K562 (cell line): ENCODE data around the gene CARD11. TPM values are rescaled to one million over a fixed set of nuclear protein-coding genes. Genes with fewer than 3 reads are reported as not detected.

Experiments
- ATAC-seq: fragments of 200-7000 bp; cut with Tn5 transposase; 3 replicates; pipeline ENCODE4 v1.9.1; 2020; ENCODE audit warnings: moderate library complexity
- BruUV-seq: library from RNA; stranded (reverse); fragments of 400-500 nt; replicated peaks from 2 replicates; lab custom pipeline; 2021; lab: Mats Ljungman, UMichigan
- CTCF ChIA-PET: fragments of 300-600 bp; formaldehyde crosslinking; extraction: SDS; loops from one replicate; lab custom pipeline; 2021; ENCODE audit warnings: low intra/inter-chr PET ratio; lab: Yijun Ruan, JAX
- POLR2A ChIA-PET: fragments of 300-600, 350-650 bp; sonication (Branson Sonifier 250); formaldehyde crosslinking; extraction: SDS; loops from one replicate; lab custom pipeline; 2021; ENCODE audit warnings: antibody characterized with exemption, inconsistent platforms; lab: Yijun Ruan, JAX
- DNase-seq, 4 experiments: peaks; one replicate each; pipeline versions ENCODE4 v3.0.0 to v3.0.0-alpha.2; 2011 to 2018; ENCODE audit warnings: low spot score in 3 of 4, mixed read lengths in 3 of 4; ENCODE audit errors: extremely low read depth in 1 of 4
- FAIRE-seq: peaks from 2 replicates; lab custom pipeline; 2011; peaks lifted over from hg19 to GRCh38; lab: Jason Lieb, UNC
- H2AFZ ChIP-seq: 2 replicates; pipeline ENCODE4 v1.6.0; 2011; ENCODE audit warnings: low read depth, low read length, control low read depth, inconsistent platforms
- H3K27ac ChIP-seq: fragments of 200-600 bp; 3 replicates; pipeline ENCODE4 v1.8.0; 2011; ENCODE audit warnings: low read depth, mild to moderate bottlenecking, control low read depth, inconsistent platforms, low read length, moderate library complexity, mixed read lengths; ENCODE audit errors: extremely low read depth
- H3K27me3 ChIP-seq, 2 experiments: fragments of 300-600 bp in 1 of 2; 2 replicates in 1 of 2; 3 replicates in 1 of 2; pipeline versions ENCODE4 v1.6.0 to v1.8.0; 2011; ENCODE audit warnings: inconsistent platforms in 2 of 2, low read length in 2 of 2, mild to moderate bottlenecking in 1 of 2, mixed read lengths in 1 of 2, moderate library complexity in 1 of 2; ENCODE audit not compliant: control insufficient read depth in 2 of 2, insufficient read depth in 2 of 2
- H3K36me3 ChIP-seq: fragments of 300-600 bp; 3 replicates; pipeline ENCODE4 v1.8.0; 2011; ENCODE audit warnings: mild to moderate bottlenecking, low read length, inconsistent platforms; ENCODE audit not compliant: control insufficient read depth, insufficient read depth
- H3K4me1 ChIP-seq, 2 experiments: fragments of 200-600 bp in 1 of 2; replicated peaks in 1 of 2; 2 replicates in 1 of 2; 3 replicates in 1 of 2; pipeline versions ENCODE4 v1.5.1 to v1.8.0; 2011; ENCODE audit warnings: inconsistent platforms in 2 of 2, low read length in 2 of 2, mild to moderate bottlenecking in 1 of 2, mixed read lengths in 1 of 2, moderate library complexity in 1 of 2; ENCODE audit not compliant: control insufficient read depth in 2 of 2, insufficient read depth in 2 of 2
- H3K4me2 ChIP-seq: 2 replicates; pipeline ENCODE4 v1.6.1; 2011; ENCODE audit warnings: low read length, control low read depth, inconsistent platforms, mixed read lengths; ENCODE audit not compliant: insufficient read depth
- H3K4me3 ChIP-seq: fragments of 200-600 bp; sonication (generic), shearing (Covaris generic); 2 replicates; pipeline ENCODE4 v1.5.1; 2016; ENCODE audit warnings: control low read depth, inconsistent platforms
- H3K79me2 ChIP-seq: fragments of 200-600 bp; 3 replicates; pipeline ENCODE4 v1.8.0; 2011; ENCODE audit warnings: low read length, inconsistent platforms; ENCODE audit not compliant: control insufficient read depth, insufficient read depth
- H3K9ac ChIP-seq, 2 experiments: 2 replicates each; pipeline versions ENCODE4 v1.6.0 to v1.6.1; 2011; ENCODE audit warnings: low read depth in 2 of 2, low read length in 2 of 2, control low read depth in 1 of 2, inconsistent platforms in 1 of 2, mild to moderate bottlenecking in 1 of 2, mixed read lengths in 1 of 2; ENCODE audit not compliant: insufficient read depth in 1 of 2
- H3K9me1 ChIP-seq: one replicate; pipeline ENCODE4 v1.6.0; 2011; ENCODE audit warnings: inconsistent platforms, mild to moderate bottlenecking, low read length, moderate library complexity; ENCODE audit not compliant: control insufficient read depth, insufficient read depth
- H3K9me3 ChIP-seq: replicated peaks from 2 replicates; pipeline ENCODE4 v1.5.1; 2011; ENCODE audit warnings: low read depth, low read length, inconsistent platforms; ENCODE audit not compliant: control insufficient read depth, insufficient read depth
- H4K20me1 ChIP-seq: replicated peaks from 2 replicates; pipeline ENCODE4 v1.6.1; 2011; ENCODE audit warnings: low read length, inconsistent platforms, mixed read lengths; ENCODE audit not compliant: control insufficient read depth, insufficient read depth
- BRD4 ChIP-seq: fragments of 200-600 bp; sonication (generic); IDR thresholded peaks from 2 replicates; pipeline ENCODE4 v1.6.1; 2017; ENCODE audit warnings: inconsistent platforms
- CEBPG ChIP-seq, 3 experiments: fragments of 200-800 bp in 1 of 3; sonication (Bioruptor generic) in 1 of 3; sonication (generic) in 1 of 3; formaldehyde crosslinking in 1 of 3; IDR thresholded peaks in 2 of 3; conservative IDR thresholded peaks in 1 of 3; 2 replicates each; pipeline versions ENCODE4 v1.6.1 to v1.8.0; 2016 to 2022; ENCODE audit warnings: missing compliant biosample characterization in 2 of 3, missing genetic modification characterization in 2 of 3, mild to moderate bottlenecking in 1 of 3, missing genetic modification reagents in 1 of 3
- ELF1 ChIP-seq: fragments of 200-800 bp; sonication (Bioruptor generic); IDR thresholded peaks from 2 replicates; pipeline ENCODE4 v1.6.1; 2016; ENCODE audit warnings: missing genetic modification characterization, missing compliant biosample characterization
- FOSL1 ChIP-seq: fragments of 200-800 bp; sonication (Bioruptor generic); conservative IDR thresholded peaks from 2 replicates; pipeline ENCODE4 v1.6.1; 2016; ENCODE audit warnings: missing genetic modification characterization, missing compliant biosample characterization
- JUND ChIP-seq, 2 experiments: IDR thresholded peaks; 2 replicates in 1 of 2; 3 replicates in 1 of 2; pipeline ENCODE4 v1.6.1; 2011; ENCODE audit warnings: borderline replicate concordance in 2 of 2, low read depth in 2 of 2, low read length in 2 of 2, improper control_type of control experiment in 1 of 2, missing biosample characterization in 1 of 2, missing genetic modification characterization in 1 of 2, missing genetic modification reagents in 1 of 2
- LARP7 ChIP-seq: fragments of 450-650 bp; IDR thresholded peaks from 2 replicates; pipeline ENCODE4 v1.6.1; 2016
- SMAD1 ChIP-seq: fragments of 150-350 bp; IDR thresholded peaks from 2 replicates; pipeline ENCODE4 v1.6.1; 2014; ENCODE audit warnings: low read length, low read depth; ENCODE audit not compliant: partially characterized antibody
- TARDBP ChIP-seq: fragments of 450-650 bp; IDR thresholded peaks from 2 replicates; pipeline ENCODE4 v1.6.1; 2016
- ZNF3 ChIP-seq: fragments of 250-450 bp; sonication (Bioruptor Pico); IDR thresholded peaks from 2 replicates; pipeline ENCODE4 v1.5.0; 2021; ENCODE audit warnings: mild to moderate bottlenecking, moderate library complexity
- ZNF436 ChIP-seq: fragments of 250-450, 450-650 bp; sonication (Bioruptor Pico); formaldehyde crosslinking; IDR thresholded peaks from 2 replicates; pipeline ENCODE4 v1.7.0; 2020; ENCODE audit warnings: mild to moderate bottlenecking
- ZNF79 ChIP-seq: fragments of 250-450 bp; sonication (Bioruptor Pico); IDR thresholded peaks from 2 replicates; pipeline ENCODE4 v1.4.0; 2020; ENCODE audit warnings: low read depth, mild to moderate bottlenecking, moderate library complexity
- ZZZ3 ChIP-seq: fragments of 450-650 bp; IDR thresholded peaks from 2 replicates; pipeline ENCODE4 v1.6.1; 2016; ENCODE audit warnings: antibody characterized with exemption, mild to moderate bottlenecking, moderate library complexity
- WGBS: fragments of 100-300 bp; shearing (Covaris generic); methylation state at CpG from one replicate; pipeline ENCODE4 v1.1.6; 2016; ENCODE audit warnings: low coverage, mixed read lengths; ENCODE audit not compliant: insufficient coverage; ENCODE audit errors: missing lambda C conversion rate; 5-methylcytosine and 5-hydroxymethylcytosine counted together
- in situ Hi-C: fragments of 300-500 bp; cut with MboI; formaldehyde crosslinking; loops from 4 replicates; pipeline ENCODE4 v1.15.0; 2018; ENCODE audit warnings: inconsistent platforms, mixed read lengths
- intact Hi-C: fragments of 100-400 bp; cut with micrococcal nuclease; formaldehyde crosslinking; loops from 2 replicates; pipeline ENCODE4 v1.14.2; 2022
- polyA plus RNA-seq, 8 experiments: library from polyadenylated mRNA; depleted of rRNA in 4 of 8; stranded (reverse) in 5 of 8; unstranded in 3 of 8; fragments of >200 nt; fragmentation: Nextera tagmentation in 2 of 8; fragmentation: Illumina TruSeq in 1 of 8; extraction: Ambion mirVana in 2 of 8; extraction: Trizol in 1 of 8; gene quantifications; 2 replicates each; pipeline versions ENCODE4 v1.2.1 to v1.2.3, GENCODE V29; 2011 to 2014; ENCODE audit warnings: inconsistent platforms in 1 of 8, missing spikeins in 1 of 8
- total RNA-seq, 7 experiments: library from RNA; depleted of rRNA in 6 of 7; stranded (reverse); fragments of >200 nt in 6 of 7; fragmentation: Illumina TruSeq in 2 of 7; extraction: Trizol in 2 of 7; gene quantifications; 2 replicates each; pipeline versions ENCODE4 v1.2.1 to v1.2.3, GENCODE V29; 2011 to 2021; ENCODE audit warnings: low replicate concordance in 1 of 7
- TF ChIP-seq, protein P1 (sequence below): fragments of 200-400 bp; formaldehyde crosslinking; IDR thresholded peaks from 2 replicates; pipeline ENCODE4 v1.6.1; 2017; ENCODE audit warnings: mild to moderate bottlenecking, low read depth, low read length, moderate library complexity
- TF ChIP-seq, protein P2 (sequence below): fragments of 250-450 bp; sonication (Bioruptor Pico); IDR thresholded peaks from 2 replicates; pipeline ENCODE4 v1.9.0; 2021; ENCODE audit warnings: mild to moderate bottlenecking, inconsistent platforms
- TF ChIP-seq, protein P3 (sequence below): fragments of 450-650 bp; IDR thresholded peaks from 2 replicates; pipeline ENCODE4 v1.6.1; 2014; ENCODE audit warnings: low read depth, mild to moderate bottlenecking, moderate library complexity, borderline replicate concordance
- TF ChIP-seq, protein P4 (sequence below): fragments of 250-450 bp; sonication (Bioruptor Pico); IDR thresholded peaks from 2 replicates; pipeline ENCODE4 v1.8.0; 2022; ENCODE audit warnings: moderate library complexity, mild to moderate bottlenecking, inconsistent platforms

The CARD11 gene
- total and polyA plus RNA-seq, 9 of the 15 experiments (the other 6 are each of a cell fraction or from before 2014, with no cell fraction given) = 0.07 to 12.8 (median 5.7) TPM

DNA sequence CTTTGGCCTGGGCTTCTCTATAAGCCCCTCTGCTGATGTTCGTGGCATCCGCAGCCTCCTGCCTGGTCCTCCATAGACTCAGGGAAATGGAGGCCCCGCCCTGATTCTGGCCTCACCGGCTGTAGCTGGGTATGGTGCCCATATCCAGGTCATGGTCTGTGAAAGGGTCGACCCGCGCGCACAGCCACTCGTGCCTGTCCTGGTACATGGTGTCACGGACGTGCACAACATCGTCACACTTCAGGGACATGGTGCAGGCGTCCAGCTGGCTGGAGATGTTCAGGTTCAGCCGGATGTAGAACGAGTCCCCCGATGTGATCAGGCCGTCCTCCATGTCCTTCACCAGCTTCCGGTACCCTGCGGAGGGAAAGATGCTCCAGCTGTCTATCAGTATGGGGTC is 124.4 kb downstream of the CARD11 start:
- Histone ChIP-seq H3K36me3 (no peaks in the 10 kb centered on the region), H3K4me2 (no peak overlapping the region), H4K20me1 (peaks cover 5% of the 10 kb centered on the region; the same call in 1 of the 2 replicates), H2AFZ (no peak overlapping the region), H3K27ac (no peak overlapping the region), H3K9ac (0 out of 4 replicates have a peak overlapping the region, but pooled peaks of 1 of the 2 experiments have one; percentile 14), H3K9me3 (0 out of 2 replicates have a peak, but pooled peaks cover 2% of the 10 kb centered on the region), H3K79me2 (no peaks in the 10 kb centered on the region), H3K4me1 (peaks cover 0 to 4% of the 10 kb centered on the region in 2 experiments; a peak in 1 of 5 replicates), H3K9me1 (no peaks in the 10 kb centered on the region), H3K27me3 (no peaks in the 10 kb centered on the region), H3K4me3 (no peak overlapping the region)
- ChIA-PET POLR2A (interaction anchor here (0.9 kb wide), 1 partner anchor 8 kb away, joined by 3 read pairs; no protein-coding TSS in a partner anchor), CTCF (no interaction called here)
- WGBS = 83% methylated on average over 19 of the region's 19 CpGs
- intact Hi-C loops = no loop called here
- FAIRE-seq (no peak), ATAC-seq (no peak), DNase-seq (no peak)
- in situ Hi-C loops = no loop called here
- BruUV-seq = no TSS peak
- no peak for TF ChIP-seq TARDBP
- no peak for TF ChIP-seq ZNF436
- TF ChIP-seq, protein P1, sequence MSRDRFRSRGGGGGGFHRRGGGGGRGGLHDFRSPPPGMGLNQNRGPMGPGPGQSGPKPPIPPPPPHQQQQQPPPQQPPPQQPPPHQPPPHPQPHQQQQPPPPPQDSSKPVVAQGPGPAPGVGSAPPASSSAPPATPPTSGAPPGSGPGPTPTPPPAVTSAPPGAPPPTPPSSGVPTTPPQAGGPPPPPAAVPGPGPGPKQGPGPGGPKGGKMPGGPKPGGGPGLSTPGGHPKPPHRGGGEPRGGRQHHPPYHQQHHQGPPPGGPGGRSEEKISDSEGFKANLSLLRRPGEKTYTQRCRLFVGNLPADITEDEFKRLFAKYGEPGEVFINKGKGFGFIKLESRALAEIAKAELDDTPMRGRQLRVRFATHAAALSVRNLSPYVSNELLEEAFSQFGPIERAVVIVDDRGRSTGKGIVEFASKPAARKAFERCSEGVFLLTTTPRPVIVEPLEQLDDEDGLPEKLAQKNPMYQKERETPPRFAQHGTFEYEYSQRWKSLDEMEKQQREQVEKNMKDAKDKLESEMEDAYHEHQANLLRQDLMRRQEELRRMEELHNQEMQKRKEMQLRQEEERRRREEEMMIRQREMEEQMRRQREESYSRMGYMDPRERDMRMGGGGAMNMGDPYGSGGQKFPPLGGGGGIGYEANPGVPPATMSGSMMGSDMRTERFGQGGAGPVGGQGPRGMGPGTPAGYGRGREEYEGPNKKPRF = no peak
- TF ChIP-seq JUND (IDR thresholded peaks at IDR 0.05; ENCODE audit: borderline replicate concordance, low read depth, low read length) = no peak
- TF ChIP-seq JUND (tag; IDR thresholded peaks at IDR 0.05; ENCODE audit: borderline replicate concordance, low read depth, low read length) = no peak
- TF ChIP-seq CEBPG (CRISPR knock-in tag; IDR thresholded peaks at IDR 0.05) = no peak
- no peak for TF ChIP-seq CEBPG (tag; conservative IDR thresholded peaks at IDR 0.05 in 1 of 2, IDR thresholded peaks at IDR 0.05 in 1 of 2)
- TF ChIP-seq FOSL1 (tag) = no peak
- TF ChIP-seq ZNF79 = no peak
- TF ChIP-seq, protein P2, sequence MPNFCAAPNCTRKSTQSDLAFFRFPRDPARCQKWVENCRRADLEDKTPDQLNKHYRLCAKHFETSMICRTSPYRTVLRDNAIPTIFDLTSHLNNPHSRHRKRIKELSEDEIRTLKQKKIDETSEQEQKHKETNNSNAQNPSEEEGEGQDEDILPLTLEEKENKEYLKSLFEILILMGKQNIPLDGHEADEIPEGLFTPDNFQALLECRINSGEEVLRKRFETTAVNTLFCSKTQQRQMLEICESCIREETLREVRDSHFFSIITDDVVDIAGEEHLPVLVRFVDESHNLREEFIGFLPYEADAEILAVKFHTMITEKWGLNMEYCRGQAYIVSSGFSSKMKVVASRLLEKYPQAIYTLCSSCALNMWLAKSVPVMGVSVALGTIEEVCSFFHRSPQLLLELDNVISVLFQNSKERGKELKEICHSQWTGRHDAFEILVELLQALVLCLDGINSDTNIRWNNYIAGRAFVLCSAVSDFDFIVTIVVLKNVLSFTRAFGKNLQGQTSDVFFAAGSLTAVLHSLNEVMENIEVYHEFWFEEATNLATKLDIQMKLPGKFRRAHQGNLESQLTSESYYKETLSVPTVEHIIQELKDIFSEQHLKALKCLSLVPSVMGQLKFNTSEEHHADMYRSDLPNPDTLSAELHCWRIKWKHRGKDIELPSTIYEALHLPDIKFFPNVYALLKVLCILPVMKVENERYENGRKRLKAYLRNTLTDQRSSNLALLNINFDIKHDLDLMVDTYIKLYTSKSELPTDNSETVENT = no peak
- TF ChIP-seq ZNF3 (CRISPR knock-in tag) = no peak
- no peak for TF ChIP-seq ELF1
- TF ChIP-seq LARP7 = no peak
- TF ChIP-seq ZZZ3 = no peak
- TF ChIP-seq, protein P3, sequence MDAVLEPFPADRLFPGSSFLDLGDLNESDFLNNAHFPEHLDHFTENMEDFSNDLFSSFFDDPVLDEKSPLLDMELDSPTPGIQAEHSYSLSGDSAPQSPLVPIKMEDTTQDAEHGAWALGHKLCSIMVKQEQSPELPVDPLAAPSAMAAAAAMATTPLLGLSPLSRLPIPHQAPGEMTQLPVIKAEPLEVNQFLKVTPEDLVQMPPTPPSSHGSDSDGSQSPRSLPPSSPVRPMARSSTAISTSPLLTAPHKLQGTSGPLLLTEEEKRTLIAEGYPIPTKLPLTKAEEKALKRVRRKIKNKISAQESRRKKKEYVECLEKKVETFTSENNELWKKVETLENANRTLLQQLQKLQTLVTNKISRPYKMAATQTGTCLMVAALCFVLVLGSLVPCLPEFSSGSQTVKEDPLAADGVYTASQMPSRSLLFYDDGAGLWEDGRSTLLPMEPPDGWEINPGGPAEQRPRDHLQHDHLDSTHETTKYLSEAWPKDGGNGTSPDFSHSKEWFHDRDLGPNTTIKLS = no peak
- TF ChIP-seq SMAD1 = no peak
- TF ChIP-seq, protein P4, sequence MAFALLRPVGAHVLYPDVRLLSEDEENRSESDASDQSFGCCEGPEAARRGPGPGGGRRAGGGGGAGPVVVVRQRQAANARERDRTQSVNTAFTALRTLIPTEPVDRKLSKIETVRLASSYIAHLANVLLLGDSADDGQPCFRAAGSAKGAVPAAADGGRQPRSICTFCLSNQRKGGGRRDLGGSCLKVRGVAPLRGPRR (CRISPR knock-in tag) = no peak
- TF ChIP-seq BRD4 = no peak
